NCI-H2107 (cell line): ENCODE measurements around the gene GNG14.
"Not testable (repeated sequence)": the region's sequence is repeated elsewhere in the genome, so short reads cannot be mapped to it uniquely, and the experiment has no call there.

Source experiments
- DNase-seq: peaks from one replicate; lab custom pipeline; 2025; lab: John Stamatoyannopoulos, UW

The GNG14 gene

DNA sequence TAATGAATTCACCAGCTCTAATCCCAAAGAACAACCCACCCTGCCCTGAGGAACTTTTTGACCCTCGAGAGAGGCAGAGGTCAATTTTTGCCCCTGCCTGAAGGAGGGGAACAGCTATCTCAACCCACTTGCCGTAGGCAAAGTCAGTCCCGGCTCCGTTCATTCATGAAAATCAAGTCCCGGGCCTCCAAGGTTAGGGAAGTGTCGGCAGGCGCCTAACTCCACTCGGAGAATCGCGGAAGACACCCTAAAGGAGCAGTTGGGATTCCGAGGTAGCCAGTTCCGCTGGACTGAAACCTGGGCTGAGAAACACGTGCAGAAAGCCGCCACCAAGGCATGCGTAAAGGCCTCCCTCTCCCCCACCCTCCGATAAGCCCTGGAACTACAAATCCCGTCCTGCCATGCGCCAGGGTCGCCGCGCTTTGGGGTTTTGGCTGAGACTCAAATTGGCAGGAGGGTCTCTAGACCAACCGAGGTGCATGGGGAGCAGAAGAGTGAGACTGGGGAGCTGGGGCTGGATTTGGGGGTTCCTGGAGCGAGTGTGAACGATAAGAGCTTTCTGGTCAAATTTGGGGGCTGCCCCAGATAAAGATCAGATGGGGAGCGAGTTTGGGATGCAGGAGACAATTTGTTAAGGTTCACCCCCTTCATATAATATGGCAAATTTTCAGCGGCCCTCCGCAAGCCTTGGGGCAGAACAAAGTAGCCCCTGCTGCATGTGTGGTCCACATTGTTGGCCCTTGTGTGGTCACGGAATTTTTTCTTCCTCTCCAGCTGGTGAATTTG lies 36.0 kb downstream of the GNG14 start, which contains the start of gene TNPO2:
TSS of gene TNPO2 (minus strand) at position 292 of the 786 bp plus-strand sequence. CDS start 2,955 bp downstream, outside the sequence.
- no peak for DNase-seq

DNA sequence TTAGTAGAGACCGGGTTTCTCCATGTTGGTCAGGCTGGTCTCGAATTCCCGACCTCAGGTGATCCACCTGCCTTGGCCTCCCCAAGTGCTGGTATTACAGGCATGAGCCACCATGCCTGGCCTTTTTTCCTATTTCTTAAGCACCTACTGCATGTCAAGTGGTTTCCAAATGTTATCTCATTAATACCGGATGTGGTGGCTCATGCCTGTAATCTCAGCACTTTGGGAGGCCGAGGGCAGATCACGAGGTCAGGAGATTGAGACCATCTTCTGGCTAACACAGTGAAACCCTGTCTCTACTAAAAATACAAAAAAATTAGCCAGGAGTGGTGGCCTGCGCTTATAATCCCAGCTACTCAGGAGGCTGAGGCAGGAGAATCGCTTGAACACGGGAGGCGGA lies 37.8 kb downstream of the GNG14 start:
- DNase-seq: not testable (repeated sequence)

DNA sequence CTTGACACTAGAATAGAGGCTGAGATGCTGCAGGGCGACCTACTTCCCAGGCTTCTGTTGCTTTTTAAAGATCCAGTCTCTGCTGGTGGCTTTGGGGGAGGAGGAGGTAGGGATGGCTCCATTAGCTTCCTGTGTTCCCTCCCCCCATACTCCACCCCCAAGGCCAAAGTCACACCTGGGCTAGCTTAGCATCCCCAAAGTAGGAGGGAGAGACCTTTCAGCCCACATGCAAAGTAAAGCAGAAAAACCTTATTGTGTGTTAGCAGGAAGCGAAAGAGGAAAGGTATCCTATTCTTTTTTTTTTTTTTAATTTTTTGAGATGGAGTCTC lies 39.2 kb downstream of the GNG14 start:
- no peak for DNase-seq

DNA sequence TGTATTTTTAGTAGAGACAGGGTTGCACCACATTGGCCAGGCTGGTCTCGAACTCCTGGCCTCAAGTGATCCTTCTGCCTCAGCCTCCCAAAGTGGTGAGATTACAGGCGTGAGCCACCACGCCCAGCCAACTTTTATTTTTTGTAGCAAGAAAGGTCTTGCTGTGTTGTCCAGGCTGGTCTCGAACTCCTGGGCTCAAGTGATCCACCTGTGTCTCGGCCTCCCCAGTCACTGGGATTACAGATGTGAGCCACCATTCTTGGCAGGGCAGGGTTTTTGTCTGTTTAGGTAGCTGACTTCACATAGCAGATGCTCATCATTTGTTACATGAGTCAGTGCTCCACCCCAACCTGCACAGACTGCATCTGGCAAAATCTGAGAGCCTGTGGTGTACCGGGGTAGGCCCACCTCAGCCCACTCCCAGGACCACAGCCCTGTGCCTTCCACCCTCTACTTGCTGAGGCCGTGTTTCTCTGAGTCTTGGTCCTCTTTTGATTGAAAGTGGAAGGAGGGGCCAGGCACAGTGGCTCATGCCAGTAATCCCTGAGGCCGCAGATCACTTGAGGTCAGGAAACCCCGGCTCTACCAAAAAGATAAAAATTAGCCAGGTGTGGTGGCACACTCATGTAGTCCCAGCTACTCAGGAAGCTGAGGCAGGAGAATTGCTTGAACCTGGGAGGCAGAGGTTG lies 40.1 kb downstream of the GNG14 start:
- no peak for DNase-seq

DNA sequence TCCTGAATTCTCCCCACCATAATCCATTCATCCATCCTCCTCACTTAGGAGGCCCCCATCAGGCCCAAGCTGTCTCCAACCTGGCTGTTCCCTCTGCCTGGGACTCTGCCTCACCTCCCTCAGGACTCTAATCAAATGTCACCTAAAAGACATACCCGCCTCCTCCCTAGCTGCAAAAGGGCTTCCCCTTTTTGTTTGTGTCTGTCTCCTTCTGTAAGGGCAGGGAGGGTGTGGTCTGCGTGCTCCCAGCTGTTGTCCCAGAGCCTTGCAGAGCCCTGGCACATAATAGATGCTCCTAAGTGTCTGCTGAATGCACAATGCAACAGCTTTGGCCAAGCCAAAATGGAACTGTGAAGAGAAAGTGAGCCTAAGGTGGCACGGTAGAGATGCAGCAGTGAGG lies 42.3 kb downstream of the GNG14 start:
- no peak for DNase-seq

DNA sequence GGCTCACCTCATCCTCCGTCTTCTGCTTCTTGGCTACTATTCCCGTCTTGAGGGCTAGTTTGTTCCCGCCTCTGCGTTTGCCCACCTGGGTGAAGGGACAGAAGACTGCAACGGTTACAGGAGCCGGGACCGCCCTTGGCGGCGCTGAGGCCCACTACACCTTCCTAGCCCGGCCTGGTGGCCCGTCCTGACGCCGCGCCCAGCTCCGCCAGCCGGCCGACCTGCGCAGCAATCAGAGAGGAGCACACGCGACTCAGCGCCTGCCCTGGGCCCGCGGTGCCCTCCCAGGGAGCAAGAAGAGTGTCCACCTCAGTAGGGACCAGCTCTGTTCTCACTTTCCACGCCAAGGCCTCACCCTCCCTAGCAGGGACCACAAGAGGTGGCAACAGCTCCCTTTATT lies 43.5 kb downstream of the GNG14 start:
- no peak for DNase-seq

DNA sequence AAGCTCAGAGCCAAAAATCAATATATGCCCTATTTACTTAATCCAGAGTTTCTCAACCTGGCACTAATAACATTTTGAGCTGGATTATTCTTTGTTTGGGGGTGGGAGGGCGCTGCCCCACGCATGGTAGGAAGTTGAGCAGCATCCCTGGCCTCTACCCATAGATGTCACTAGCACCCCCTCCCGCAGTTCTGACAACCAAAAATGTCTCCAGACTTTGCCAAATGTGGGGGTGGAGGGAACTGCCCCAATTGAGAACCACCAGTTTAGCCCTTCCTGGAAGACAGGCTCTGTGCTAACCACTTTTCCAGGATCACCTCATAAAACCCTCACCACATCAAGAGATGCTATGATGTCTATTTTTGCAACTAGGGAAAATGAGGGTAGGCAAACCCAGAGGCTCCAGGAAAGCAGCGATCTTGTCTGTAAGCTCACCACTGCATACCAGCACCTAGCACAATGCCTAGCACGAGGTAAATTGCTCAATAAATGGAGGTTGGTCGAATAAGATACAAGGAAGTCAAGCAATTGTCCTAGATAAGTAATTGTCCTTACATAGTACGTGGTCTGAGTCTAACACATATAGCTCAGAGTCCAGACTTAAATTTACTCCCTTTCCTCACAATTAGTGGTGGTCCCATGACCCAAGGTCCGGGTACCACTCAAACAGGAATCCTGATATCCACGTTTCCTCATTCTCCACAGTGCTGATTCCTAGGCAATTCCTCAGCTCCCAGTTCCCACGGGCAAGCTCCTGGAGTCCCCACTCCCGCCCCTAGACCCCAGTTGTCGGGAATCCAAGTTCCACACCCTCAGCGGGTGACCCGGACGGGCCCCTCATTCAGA lies 45.8 kb downstream of the GNG14 start:
- no peak for DNase-seq

DNA sequence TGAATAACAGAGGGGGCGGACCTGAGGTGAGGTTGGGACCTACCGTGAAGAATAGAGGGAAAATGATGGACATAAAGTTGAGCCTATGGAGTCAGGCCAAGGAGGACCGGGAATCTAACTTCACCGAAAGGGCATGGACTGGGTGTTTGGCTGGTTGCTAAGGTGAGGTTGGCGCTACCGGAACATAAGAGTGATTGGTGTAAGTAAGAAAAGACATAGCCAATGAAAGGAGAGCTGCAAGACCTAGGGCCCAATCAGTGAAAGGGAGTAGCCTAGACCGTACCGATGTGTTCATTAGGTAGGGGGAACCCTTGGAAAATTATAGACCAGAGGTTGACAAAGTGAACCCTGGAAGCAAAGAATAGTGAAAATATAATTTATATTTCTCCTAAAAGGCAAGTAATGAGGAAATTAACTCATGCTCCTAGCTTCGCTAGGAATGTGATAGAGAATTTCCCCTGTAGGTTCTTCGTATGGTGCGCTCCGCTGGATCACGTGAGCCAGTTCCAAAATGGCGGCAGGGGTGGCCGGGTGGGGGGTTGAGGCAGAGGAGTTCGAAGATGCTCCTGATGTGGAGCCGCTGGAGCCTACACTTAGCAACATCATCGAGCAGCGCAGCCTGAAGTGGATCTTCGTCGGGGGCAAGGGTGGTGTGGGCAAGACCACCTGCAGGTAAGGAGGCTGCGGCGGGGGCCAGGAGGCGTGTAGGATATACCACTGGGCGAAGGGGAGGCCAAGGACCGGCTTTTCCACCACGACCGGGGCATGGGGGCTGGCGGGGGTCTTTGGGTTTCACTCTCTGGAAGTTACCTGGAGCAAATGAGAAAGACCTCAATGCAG lies 49.4 kb downstream of the GNG14 start, which contains the start of gene GET3:
TSS of gene GET3 (plus strand) at position 503 of the 840 bp plus-strand sequence. CDS start at position 512, 9 bp downstream.
- DNase-seq: peak; percentile 95

DNA sequence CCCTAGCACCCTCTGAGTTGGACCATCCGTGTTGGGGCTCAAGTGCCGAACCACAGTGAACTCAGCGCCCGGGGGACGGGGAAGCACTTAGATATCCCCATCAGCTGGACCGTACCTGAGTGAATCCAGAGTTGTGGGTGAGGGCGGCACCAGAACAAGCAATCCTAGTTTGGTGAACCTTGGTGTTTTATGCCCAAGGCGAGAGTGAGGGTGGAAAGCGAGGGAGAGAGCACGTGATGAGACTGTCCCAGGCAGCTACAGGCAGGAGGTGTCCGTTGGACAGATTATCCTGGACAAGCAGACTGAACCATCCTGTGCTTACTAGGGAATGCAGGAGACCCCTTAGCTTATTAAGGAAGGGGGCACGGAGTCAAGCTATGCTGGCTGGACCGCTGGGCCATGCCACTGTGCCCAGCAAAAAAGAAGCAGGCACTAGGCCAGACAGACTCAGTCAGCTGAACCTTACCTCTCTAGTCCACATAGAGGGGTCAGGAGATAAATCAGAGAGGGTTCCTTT lies 50.1 kb downstream of the GNG14 start:
- DNase-seq: no peak
